Forelimb muscle (tissue), 1 donor: ENCODE measurements around the gene COPS3. TPM values are rescaled to one million over a fixed set of nuclear protein-coding genes. Genes with fewer than 3 reads are reported as not detected.
A peak's percentile ranks its signal among the peaks of the same experiment; 100 is the strongest.
"Not testable (repeated sequence)": the region's sequence is repeated elsewhere in the genome, so short reads cannot be mapped to it uniquely, and the experiment has no call there.

Source experiments
- DNase-seq: peaks from one replicate; pipeline ENCODE4 v3.0.0-alpha.2; 2013; ENCODE audit warnings: low read depth
- polyA plus RNA-seq: library from polyadenylated mRNA; unstranded; fragments of 120-200 nt; gene quantifications from one replicate; pipeline ENCODE4 v1.2.1, GENCODE V29; 2013; ENCODE audit not compliant: insufficient read length

Gene COPS3
- polyA plus RNA-seq, 1 donor: 76.9 TPM

DNA sequence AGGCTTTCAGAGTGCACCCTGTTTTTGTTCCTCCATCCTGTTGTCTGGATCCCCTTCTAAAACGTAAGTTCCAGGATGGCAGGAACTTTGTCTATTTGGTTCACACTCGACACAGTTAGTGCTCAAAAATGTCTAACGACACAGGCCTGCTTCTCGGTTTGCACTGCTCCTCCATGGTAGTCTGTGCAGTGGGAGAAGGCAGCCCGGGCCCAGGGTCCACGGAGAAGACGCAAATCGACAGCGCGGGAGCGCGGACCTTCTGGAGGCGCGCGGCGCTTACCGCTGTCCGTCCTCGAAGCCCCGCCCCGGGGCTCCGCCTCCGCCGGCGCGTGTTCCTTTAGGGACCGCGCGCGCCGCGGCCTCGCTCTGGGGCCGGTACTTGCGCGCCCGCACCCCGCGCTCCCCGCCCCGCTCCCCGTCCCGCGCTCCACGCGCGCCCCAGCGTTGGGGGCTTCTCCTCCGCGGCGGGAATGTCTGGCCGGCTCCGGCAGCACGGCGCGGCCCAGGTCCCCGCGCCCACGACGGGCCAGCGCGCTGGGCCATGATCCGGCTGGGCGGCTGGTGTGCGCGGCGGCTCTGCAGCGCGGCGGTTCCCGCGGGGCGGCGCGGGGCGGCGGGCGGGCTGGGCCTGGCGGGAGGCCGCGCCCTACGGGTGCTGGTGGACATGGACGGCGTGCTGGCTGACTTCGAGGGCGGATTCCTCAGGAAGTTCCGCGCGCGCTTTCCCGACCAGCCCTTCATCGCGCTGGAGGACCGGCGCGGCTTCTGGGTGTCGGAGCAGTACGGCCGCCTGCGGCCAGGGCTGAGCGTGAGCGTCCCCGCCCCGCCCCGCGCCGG lies 22.2 kb upstream of the COPS3 start, which contains the start of gene NT5M:
Gene NT5M (plus strand): TSS at position 364 of the 837 bp plus-strand sequence. CDS start 178 bp downstream, at position 542.
- DNase-seq: peak; percentile 59

DNA sequence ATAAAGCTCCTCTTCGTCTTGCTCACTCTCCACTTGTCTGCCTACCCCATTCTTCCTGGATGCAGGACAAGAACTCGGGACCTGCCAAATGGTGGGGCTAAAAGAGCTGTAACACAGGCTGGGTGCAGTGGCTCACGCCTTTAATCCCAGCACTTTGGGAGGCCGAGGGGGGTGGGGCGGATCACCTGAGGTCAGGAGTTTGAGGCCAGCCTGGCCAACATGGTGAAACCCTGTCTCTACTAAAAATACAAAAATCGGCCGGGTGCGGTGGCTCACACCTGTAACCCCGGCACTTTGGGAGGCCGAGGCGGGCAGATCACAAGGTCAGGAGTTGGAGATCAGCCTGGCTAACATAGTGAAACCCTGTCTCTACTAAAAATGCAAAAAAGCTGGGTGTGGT lies 20.6 kb upstream of the COPS3 start:
- DNase-seq: not testable (repeated sequence)

DNA sequence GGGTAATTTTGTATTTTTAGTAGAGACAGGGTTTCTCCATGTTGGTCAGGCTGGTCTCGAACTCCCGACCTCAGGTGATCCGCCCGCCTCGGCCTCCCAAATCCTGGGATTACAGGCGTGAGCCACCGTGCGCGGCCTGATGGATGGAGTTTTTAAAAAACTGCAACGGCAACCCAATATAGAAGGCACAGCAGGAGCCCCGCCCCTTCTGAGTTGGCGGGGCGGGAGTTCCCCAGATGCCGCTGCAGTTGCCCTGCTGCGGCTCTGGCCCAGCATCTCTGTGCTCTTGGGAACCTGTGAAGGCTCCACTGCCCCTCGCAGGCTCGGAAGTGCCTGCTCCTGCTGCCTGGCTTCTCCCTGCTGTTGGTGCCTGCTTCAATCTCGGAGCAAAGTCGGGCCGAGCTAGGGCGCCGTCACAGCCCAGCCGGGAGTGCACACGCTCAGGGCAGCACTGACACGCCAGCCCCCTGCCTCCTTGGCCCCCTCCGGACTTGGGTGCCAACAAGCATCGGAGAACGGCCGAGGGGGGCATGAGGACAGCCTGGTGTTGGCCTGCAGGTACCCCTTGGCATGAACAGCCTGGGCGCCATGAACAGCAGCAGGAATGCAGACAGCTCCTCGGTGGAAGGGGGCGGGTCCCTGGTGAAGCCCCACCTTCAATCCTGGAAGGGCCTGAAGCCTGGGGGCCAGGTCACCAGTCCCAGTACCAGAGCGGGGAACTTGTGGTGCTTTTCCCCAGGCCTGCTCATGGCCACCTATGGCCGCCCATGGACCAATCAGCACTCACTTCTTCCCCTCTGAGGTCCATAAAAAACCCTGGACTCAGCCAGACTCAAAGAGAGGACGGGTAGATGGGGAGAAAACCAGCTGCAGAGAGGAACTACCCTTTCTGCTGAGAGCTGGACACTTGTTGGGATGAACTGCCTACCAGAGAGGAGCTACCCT lies 19.9 kb upstream of the COPS3 start:
- DNase-seq: no peak

DNA sequence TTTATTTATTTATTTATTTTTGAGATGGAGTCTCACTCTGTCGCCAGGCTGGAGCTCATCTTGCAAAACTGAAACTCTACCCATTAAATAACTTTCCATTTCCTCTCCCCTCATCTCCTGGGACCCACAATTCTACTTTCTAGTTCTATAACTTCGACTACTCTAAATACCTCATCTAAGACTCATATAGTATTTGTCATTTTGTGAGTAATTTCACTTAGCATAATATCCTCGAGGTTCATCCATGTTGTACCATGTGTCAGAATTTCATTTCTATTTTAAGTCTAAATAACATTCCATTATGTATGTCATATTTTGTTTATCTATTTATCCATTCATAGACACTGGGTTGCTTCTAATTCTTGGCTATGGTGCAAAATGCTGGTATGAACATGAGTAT lies 17.1 kb upstream of the COPS3 start:
- DNase-seq: no peak

DNA sequence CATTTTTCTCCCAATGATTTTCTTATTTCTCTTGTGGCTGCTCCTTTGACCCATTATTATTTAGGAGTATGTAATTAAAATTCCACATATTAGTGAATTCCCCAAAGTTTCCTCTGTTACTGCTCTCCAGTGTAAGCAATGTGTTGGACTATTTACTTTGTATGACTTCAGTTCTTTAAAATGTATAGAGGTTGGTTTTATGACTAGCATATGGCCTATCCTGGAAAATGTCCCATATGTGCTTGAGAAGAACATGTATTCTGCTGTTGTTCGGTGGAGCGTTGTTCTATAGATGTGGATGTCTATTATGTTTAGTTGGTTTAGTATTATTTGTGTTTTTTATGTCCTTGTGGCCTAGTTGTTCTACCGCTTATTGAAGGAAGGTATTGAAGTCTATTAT lies 16.2 kb upstream of the COPS3 start:
- DNase-seq: peak; percentile 56

DNA sequence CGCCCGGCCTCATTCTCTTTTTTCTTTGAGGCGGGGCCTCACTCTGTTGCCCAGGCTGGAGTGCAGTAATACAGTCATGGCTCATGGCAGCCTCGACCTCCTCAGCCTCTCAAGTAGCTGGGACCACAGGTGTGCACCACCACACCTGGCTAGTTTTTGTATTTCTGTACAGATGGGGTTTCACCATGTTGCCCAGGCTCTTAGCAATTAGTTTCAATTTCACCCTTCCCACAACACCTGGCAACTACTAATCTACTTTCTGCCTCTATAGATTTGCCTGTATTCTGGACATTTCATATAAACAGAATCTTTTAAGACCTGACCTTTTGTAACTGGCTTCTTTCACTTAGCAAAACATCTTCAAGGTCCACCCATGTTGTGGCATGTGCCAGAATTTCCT lies 14.1 kb upstream of the COPS3 start:
- DNase-seq: no peak

DNA sequence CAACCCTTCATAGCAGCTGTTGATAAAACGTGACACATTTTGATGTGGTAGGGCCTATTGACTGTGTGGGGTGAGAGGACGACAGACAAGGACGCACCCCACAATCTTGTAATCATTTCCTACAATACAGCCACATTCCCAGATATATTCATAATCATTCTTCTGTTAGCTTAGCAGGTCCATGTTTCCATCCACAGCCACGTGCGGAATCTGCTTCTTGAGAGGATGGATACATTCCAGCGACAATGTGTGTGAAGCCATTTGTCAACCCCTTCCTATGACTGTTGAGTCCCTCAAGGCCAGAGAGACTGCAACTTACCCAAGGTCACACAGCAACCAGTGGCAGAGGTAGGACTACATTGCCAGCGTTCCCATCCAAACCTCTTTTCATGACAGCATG lies 8.7 kb upstream of the COPS3 start:
- no peak for DNase-seq

DNA sequence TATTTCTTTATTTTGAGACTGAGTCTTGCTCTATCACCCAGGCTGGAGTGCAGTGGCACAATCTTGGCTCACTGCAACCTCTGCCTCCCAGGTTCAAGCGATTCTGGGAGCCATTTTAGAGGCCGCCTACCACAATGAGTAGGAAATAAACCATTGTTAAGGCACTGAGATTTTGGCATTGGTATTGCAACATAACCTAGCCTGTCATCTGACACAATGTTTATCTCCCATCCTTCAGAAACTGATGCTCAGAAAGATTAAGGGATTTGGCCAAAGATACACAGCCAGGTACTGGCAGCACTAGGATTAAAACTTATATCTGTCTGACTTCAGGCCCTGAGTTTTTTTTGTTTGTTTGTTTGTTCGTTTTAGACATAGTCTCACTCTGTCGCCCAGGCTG lies 8.0 kb upstream of the COPS3 start:
- DNase-seq: no peak

DNA sequence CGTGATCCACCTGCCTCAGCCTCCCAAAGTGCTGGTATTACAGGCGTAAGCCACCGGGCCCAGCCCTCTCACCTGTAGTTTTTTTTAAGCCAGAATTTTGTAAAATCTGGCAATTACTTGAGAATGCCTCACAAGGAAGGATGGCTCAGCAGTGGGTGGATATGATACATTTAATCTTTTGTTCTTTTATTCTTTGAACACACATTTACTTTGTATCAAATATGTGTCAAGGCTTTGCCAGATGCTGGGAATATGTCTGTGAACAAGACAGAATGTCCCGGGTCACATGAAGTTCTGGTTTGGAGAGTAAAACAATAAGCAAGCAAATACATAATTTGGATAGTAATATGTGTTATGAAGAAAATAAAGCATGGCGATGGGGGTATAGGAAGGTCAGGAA lies 4.9 kb upstream of the COPS3 start:
- DNase-seq: no peak

DNA sequence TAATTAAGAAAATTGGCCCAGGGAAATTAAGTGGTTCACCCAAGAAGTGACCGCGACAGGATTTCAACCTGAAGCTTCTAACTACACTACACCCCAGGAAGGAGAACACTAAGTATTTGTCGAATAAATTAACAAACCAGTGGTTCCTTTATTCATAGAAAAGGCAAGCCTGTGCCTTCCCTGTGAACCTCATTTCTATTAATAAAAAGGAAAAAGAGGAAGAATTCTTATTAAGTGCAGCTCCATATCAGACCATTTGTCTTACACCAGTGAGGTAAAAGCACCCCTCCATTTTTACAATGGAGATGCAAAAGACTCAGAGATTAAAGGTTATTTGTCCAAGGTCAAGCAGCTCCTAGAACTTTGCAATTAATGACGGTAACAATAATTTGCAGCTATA lies 1.7 kb downstream of the COPS3 start:
- no peak for DNase-seq

DNA sequence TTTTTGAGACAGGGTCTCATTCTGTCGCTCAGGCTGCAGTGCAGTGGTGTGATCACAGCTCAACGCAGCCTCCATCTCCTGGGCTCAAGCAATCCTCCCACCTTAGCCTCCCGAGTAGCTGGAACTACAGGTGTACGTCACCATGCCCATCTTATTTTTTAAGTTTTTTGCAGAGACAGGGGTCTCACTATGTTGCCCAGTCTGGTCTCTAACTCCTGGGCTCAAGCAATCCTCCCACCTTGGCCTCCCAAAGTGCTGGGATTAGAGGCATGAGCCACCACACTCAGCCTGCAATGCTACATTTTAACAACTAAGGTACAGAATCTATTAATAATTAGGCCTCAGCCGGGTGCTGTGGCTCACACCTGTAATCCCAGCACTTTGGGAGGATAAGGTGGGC lies 3.6 kb downstream of the COPS3 start:
- DNase-seq: not testable (repeated sequence)

DNA sequence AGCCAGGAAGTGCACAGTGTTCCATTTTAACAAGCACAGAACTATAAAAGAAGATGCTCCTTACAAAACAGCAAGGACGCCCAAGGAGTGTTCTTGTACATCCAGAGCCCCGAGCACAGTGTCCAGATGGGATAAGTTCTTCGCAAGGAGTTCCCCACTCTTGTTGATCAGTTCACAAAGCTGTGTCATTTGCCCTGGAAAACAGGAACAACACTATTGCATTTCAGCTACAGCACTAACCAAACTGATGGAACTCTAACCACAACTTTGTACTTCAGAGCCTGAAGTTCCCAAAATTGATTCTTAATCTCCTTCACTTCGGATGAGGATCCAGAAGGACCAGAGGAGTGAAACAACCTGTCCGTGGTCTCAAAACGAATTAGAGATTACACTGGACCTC lies 5.1 kb downstream of the COPS3 start:
- no peak for DNase-seq

DNA sequence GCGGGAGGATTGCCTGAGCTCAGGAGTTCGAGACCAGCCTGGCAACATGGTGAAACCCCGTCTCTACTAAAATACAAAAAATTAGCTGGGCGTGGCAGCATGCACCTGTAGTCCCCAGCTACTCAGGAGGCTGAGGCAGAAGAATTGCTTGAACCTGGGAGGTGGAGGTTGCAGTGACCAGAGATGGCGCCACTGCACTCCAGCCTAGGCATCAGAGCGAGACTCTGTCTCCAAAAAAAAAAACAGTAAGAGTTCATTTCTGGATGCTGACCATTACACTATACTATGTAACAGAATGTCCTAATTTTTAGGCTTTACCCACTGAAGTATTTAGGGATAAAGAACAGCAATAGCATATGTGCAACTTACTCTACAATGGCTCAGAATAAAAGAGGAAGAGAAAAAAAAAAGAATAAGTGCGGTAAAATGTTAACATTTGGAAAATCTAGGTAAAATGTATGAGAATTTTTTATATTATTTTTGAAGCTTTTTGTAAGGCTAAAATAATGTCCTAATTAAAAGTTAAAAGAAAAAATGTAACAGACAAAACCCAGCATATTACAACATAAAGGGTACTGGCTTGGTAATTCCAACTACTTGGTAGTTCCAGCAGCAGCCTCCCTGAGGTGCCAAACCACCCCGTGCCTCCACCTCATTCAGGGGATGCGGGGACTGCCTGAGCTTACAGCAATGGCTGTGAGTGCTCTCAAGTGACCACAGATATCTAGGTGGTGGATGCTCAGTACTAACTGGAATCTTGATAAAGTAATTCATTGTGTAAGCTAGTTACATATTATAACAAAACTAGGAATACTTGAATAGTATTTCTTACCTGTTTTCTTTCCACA lies 10.9 kb downstream of the COPS3 start:
- DNase-seq: no peak

DNA sequence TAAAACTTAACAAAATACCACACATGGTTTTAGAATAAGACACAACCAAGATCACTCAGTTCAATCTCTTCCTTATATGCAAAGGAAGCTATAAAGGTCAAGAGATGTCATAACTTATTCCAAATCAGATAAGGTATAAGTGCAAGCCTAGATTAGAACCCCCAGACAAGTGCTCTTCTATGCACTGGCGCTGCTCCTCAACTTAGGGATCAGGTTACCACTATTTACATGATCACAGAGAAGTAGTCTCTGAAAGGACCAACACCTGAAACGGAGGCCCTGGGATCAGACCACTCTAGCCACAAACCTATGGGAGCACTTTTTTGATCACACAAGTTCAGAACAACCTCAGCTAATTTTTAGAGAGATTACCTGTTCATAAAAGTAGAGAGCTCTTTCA lies 16.6 kb downstream of the COPS3 start:
- DNase-seq: no peak

DNA sequence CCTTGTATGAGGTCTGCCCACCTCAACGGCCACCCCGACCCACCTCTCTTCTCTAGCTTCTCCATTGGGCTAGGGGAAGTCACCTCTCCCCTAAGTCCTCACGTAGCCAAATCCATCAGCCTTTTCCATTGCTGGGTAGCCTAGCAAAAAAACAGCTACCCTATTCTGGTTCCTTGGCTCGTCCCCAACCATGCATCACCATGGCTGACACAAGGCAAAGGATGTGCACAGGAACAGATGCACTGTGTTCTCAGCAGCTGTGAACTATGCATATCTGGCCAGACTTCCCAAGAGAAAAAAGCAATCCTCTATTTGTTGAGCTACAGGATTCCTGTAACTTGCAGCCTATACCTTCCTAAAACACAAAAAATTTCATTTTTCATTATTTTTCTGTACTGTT lies 22.0 kb downstream of the COPS3 start:
- no peak for DNase-seq

DNA sequence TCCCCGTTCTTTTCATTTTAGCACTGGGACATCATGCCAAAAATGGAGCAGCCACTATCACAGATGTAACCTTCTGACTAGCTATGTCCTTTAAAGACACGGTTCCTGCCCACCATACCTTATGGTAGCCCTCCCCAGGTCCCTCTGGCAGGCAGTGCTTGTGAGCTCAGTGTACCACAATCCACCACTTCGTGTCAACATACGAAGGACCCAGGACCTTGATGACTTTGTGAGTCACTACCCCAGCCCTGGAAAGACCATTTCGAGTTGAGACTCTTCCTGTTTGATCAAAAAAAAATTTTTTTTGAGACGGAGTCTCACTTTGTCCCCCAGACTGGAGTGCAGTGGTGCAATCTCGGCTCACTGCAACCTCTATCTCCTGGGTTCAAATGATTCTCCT lies 23.0 kb downstream of the COPS3 start:
- DNase-seq: no peak

DNA sequence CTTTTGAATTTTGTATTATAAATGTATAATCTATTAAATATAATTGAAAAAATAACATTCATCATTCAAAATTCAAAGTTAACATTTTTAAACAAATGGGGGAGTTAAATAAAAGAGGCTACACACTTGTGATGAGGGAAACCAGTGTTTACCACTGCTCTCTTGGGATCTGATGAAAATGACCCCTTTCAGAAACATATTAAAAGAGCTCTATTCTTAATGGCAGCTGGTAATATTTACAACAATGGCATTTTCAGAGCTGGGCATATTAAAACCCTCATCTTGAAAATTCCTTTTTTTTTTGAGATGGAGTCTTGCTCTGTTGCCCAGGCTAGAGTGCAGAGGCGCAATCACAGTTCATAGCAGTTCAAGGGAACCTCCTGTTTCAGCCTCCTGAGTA lies 24.7 kb downstream of the COPS3 start:
- DNase-seq: no peak

DNA sequence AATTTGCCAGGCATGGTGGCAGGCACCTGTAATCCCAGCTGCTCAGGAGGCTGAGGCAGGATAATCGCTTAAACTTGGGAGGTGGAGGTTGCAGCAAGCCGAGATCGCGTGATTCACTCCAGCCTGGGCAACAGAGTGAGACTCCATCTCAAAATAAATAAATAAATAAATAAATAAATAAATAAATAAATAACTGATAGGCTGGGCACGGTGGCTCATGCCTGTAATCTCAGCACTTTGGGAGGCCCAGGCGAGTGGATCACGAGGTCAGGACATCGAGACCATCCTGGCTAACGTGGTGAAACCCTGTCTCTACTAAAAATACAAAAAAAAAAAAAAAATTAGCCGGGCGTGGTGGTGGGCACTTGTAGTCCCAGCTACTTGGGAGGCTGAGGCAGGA lies 25.4 kb downstream of the COPS3 start:
- not testable (repeated sequence) for DNase-seq

DNA sequence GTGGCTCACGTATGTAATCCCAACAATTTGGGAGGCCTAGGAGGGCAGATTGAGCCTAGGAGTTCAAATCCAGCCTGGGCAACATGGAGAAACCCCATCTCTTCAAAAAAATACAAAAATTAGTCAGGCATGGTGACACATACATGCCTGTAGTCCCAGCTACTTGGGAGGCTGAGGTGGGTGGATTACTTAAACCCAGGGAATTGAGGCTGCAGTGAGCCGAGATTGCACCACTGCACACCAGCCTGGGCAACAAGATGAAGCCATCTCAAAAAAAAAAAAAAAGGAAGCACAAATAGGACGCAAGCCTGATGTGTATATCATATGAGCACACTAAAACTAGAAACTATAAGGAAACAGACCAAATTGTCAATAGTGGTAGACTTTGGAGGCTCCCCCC lies 27.0 kb downstream of the COPS3 start:
- no peak for DNase-seq

DNA sequence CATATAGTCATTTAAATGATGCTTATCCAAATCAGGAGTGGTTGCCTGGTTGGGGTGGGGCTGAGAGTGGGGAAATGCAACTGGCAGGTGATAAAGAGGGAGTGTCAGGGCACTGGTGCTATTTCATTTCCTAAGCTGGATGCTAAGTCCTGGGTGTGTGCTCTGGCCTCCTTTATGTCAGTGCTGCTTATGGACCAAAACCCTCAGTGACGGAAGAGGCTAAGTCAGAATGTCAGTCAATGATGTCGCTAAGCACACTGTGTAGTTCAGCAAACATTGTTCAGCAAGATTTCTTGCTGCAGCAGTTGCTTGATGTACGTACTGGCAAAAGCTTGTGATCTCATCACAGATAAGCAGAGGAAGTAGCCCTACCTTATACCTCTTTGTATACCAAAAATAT lies 27.6 kb downstream of the COPS3 start:
- DNase-seq: no peak

DNA sequence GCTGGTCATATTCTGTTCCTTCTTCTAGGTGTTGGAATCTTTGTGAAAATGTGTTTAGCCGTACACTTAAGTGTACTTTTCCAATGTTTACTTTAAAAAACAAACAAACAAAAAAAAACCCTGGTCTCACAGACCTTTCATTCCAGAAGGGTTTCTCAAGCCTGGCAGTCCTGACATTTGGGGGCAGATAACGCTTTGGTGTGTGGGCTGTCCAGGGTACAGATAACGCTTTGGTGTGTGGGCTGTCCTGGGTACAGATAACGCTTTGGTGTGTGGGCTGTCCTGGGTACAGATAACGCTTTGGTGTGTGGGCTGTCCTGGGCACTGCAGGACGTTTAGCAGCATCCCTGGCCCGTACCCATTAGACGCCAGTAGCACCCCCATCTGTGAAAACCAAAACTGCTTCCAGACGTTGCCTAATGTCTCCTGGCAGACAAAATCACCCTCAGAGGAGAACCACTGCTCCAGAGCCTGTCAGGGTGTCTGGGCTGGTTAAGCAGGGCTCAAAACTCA lies 28.8 kb downstream of the COPS3 start:
- no peak for DNase-seq

DNA sequence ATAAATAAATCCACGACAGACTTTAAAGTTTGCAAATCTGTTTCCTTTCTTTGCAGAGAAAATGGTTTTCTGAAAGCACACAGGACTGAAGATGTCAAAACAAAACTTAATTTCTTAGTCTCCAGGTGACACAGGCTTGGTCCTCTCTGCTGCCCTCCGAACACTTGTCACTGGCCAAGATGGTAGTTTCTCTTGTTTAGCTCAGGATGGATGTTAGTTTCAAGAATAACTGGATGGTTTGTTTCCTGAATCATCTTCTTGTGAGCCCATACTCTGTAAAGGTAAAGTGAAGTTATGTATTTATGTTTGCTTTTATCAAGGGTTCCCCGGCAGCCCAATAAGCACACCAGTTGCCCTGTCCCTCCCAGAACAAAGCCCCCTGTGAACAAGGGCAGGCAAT lies 34.2 kb downstream of the COPS3 start:
- no peak for DNase-seq
